C4-2B (cell line): ENCODE results near the gene COL19A1.

Experiments
- CTCF ChIP-seq: fragments of 450-650 bp; conservative IDR thresholded peaks from 2 replicates; pipeline ENCODE4 v1.5.1; 2017; ENCODE audit warnings: mild to moderate bottlenecking
- ZFX ChIP-seq: fragments of 450-650 bp; IDR thresholded peaks from 2 replicates; pipeline ENCODE4 v1.6.1; 2017

DNA sequence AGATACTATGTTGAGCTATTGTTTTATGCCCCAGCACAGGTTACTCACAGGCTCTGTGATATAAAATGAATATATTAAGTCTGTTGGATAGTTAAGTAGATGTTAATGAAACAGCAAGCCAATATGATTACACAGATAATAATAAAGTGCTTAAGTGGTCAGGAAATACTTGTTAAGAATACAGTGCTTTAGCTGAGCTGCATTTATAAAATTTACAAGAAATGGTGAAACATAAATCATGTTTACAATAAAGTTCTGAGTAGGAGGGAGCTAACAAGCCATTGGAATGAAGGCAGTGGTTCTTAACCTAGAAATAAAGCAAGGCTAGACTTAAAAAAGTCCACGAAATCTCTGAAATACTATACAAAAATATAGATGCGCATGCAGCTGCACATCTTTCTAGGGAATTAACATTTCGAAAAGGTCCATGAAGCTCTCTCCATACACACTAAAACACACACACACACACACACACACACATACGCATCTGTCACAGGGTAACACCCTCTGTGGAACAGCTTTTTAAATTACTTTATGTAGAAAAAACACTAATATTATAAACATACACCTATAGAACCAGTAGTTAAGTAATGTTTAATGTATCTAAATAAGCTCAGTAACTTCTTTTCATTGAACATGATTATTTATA is 349.2 kb downstream of the COL19A1 start:
- TF ChIP-seq CTCF, result no peak
- TF ChIP-seq ZFX, result no peak
